Smooth muscle cell (in vitro differentiated cells): ENCODE results near the gene RNLS. TPM values are rescaled to one million over a fixed set of nuclear protein-coding genes. Genes with fewer than 3 reads are reported as not detected.

Experiments
- DNase-seq: peaks from one replicate; lab custom pipeline; 2025; ENCODE audit not compliant: unreplicated experiment; lab: John Stamatoyannopoulos, UW
- H2AFZ ChIP-seq: fragments of 200-600 bp; sonication (generic); 2 replicates; pipeline ENCODE4 v1.6.0; 2016; ENCODE audit warnings: antibody characterized with exemption, low read depth, mild to moderate bottlenecking
- H3F3A ChIP-seq: fragments of 200-600 bp; sonication (generic); 2 replicates; pipeline ENCODE4 v1.6.0; 2017; ENCODE audit warnings: antibody characterized with exemption, low read depth
- H3K27ac ChIP-seq: fragments of 200-600 bp; sonication (generic); 2 replicates; pipeline ENCODE4 v1.5.1; 2016; ENCODE audit warnings: low read depth, mild to moderate bottlenecking
- H3K27me3 ChIP-seq: fragments of 200-600 bp; sonication (generic); 2 replicates; pipeline ENCODE4 v1.6.1; 2016; ENCODE audit warnings: low read depth, mild to moderate bottlenecking
- H3K36me3 ChIP-seq: fragments of 200-600 bp; sonication (generic); 2 replicates; pipeline ENCODE4 v1.5.1; 2016; ENCODE audit warnings: low read depth
- H3K4me1 ChIP-seq: fragments of 200-600 bp; sonication (generic); 2 replicates; pipeline ENCODE4 v1.5.1; 2016; ENCODE audit warnings: low read depth
- H3K4me2 ChIP-seq: fragments of 200-600 bp; sonication (generic); 2 replicates; pipeline ENCODE4 v1.6.0; 2016; ENCODE audit warnings: mild to moderate bottlenecking
- H3K4me3 ChIP-seq: fragments of 200-600 bp; sonication (generic); 2 replicates; pipeline ENCODE4 v1.5.1; 2016; ENCODE audit warnings: mild to moderate bottlenecking
- H3K79me2 ChIP-seq: fragments of 200-600 bp; sonication (generic); 2 replicates; pipeline ENCODE4 v1.6.0; 2016; ENCODE audit warnings: low read depth, mild to moderate bottlenecking
- H3K9ac ChIP-seq: fragments of 200-600 bp; sonication (generic); 2 replicates; pipeline ENCODE4 v1.6.0; 2016; ENCODE audit warnings: low read depth
- H3K9me3 ChIP-seq: fragments of 200-600 bp; sonication (generic); replicated peaks from 2 replicates; pipeline ENCODE4 v1.5.1; 2016; ENCODE audit warnings: low read depth
- H4K20me1 ChIP-seq: fragments of 200-600 bp; sonication (generic); 2 replicates; pipeline ENCODE4 v1.6.0; 2016; ENCODE audit warnings: low read depth
- CTCF ChIP-seq: fragments of 200-600 bp; sonication (generic); IDR thresholded peaks from 2 replicates; pipeline ENCODE4 v1.5.1; 2017; ENCODE audit warnings: borderline replicate concordance, mild to moderate bottlenecking, antibody characterized with exemption; ENCODE audit not compliant: insufficient read depth, poor library complexity, severe bottlenecking
- WGBS: methylation state at CpG from one replicate; pipeline ENCODE4 v1.1.7; 2016; ENCODE audit warnings: low lambda C conversion rate; 5-methylcytosine and 5-hydroxymethylcytosine counted together
- polyA plus RNA-seq: library from polyadenylated mRNA; unstranded; fragments of >200 nt; fragmentation: Nextera tagmentation; extraction: Ambion mirVana; gene quantifications from 2 replicates; pipeline ENCODE4 v1.2.1, GENCODE V29; 2016
- total RNA-seq: library from RNA; depleted of rRNA; stranded (reverse); fragments of >200 nt; gene quantifications from 2 replicates; pipeline ENCODE4 v1.2.3, GENCODE V29; 2014

Gene RNLS
- total and polyA plus RNA-seq, 2 experiments from 2014 or later, result 4.8 to 11.2 TPM

- H3K79me2 ChIP-seq, result no peaks in the 10 kb centered on the region
- no peak for DNase-seq
- no peak overlapping the region for H3K4me3 ChIP-seq
- no peak overlapping the region for H3K27ac ChIP-seq
- H3K27me3 ChIP-seq, result no peaks in the 10 kb centered on the region
- WGBS, result over 99% methylated on average over 3 of the region's 3 CpGs
- no peak overlapping the region for H2AFZ ChIP-seq
- H3K9me3 ChIP-seq, result peaks cover 6% of the 10 kb centered on the region
- H3K9ac ChIP-seq, result no peak overlapping the region
- no peaks in the 10 kb centered on the region for H3K4me1 ChIP-seq
- no peaks in the 10 kb centered on the region for H3F3A ChIP-seq
- TF ChIP-seq CTCF, result no peak
- peaks cover 10% of the 10 kb centered on the region for H3K36me3 ChIP-seq
- no peaks in the 10 kb centered on the region for H4K20me1 ChIP-seq
- H3K4me2 ChIP-seq, result no peak overlapping the region
Observed at GRCh38 chr10:88399240-88399639, 183.9 kb downstream of the RNLS start.

- Histone ChIP-seq H3K27ac (no peak overlapping the region), H3K9ac (no peak overlapping the region)
- TF ChIP-seq CTCF, result no peak
Observed at GRCh38 chr10:88395677-88396076, 187.4 kb downstream of the RNLS start.

GRCh38 chr10:88392222-88392621, 190.9 kb downstream of the RNLS start:
- H2AFZ ChIP-seq, result no peak overlapping the region
- no peak overlapping the region for H3K4me3 ChIP-seq
- 75% methylated on average over 1 of the region's 1 CpG for WGBS
- no peak overlapping the region for H3K27ac ChIP-seq
- no peak for DNase-seq
- H3K9ac ChIP-seq, result no peak overlapping the region
- H4K20me1 ChIP-seq, result no peaks in the 10 kb centered on the region
- TF ChIP-seq CTCF, result no peak
- peaks cover 4% of the 10 kb centered on the region for H3F3A ChIP-seq
- H3K27me3 ChIP-seq, result no peaks in the 10 kb centered on the region
- no peaks in the 10 kb centered on the region for H3K4me1 ChIP-seq
- no peaks in the 10 kb centered on the region for H3K9me3 ChIP-seq
- no peaks in the 10 kb centered on the region for H3K79me2 ChIP-seq
- H3K4me2 ChIP-seq, result no peak overlapping the region
- peaks cover 10% of the 10 kb centered on the region for H3K36me3 ChIP-seq

More at GRCh38 chr10:88395677-88396076, 187.4 kb downstream of the RNLS start:
- Histone ChIP-seq H4K20me1 (no peaks in the 10 kb centered on the region), H3K79me2 (no peaks in the 10 kb centered on the region), H3K4me2 (no peak overlapping the region), H3K4me1 (no peaks in the 10 kb centered on the region), H3K9me3 (peaks cover 6% of the 10 kb centered on the region), H3F3A (no peaks in the 10 kb centered on the region), H2AFZ (no peak overlapping the region), H3K4me3 (no peak overlapping the region), H3K27me3 (no peaks in the 10 kb centered on the region), H3K36me3 (peaks cover 10% of the 10 kb centered on the region)
- no peak for DNase-seq

- Histone ChIP-seq H3K4me3 (no peak overlapping the region), H2AFZ (no peak overlapping the region), H3K9me3 (no peaks in the 10 kb centered on the region), H3K4me1 (peaks cover 13% of the 10 kb centered on the region), H3K79me2 (no peaks in the 10 kb centered on the region), H3K36me3 (no peaks in the 10 kb centered on the region), H3K9ac (no peak overlapping the region), H3K4me2 (no peak overlapping the region), H4K20me1 (no peaks in the 10 kb centered on the region), H3F3A (peaks cover 10% of the 10 kb centered on the region), H3K27me3 (no peaks in the 10 kb centered on the region), H3K27ac (no peak overlapping the region)
- WGBS, result 78% methylated on average over 4 of the region's 4 CpGs
- DNase-seq, result no peak
- no peak for TF ChIP-seq CTCF
Observed at GRCh38 chr10:88390041-88390440, 193.1 kb downstream of the RNLS start.
